ENCODE measurements around the gene OR52E2. TPM values are rescaled to one million over a fixed set of nuclear protein-coding genes. Genes with fewer than 3 reads are reported as not detected.

OR52E2 gene
- polyA plus RNA-seq, 1 of the 3 experiments (the other 2 are of a cell fraction), result not detected

GRCh38 chr11:5092821-5093585 is 33.6 kb upstream of the OR52E2 start:
- Histone ChIP-seq H3K9me3 (no peaks in the 10 kb centered on the region), H3K4me2 (no peak overlapping the region), H3K27me3 (ENCODE audit: insufficient read depth) (no peaks in the 10 kb centered on the region), H3K9me2 (no peaks in the 10 kb centered on the region), H3K9ac (no peak overlapping the region), H3K79me2 (ENCODE audit: insufficient read depth) (no peaks in the 10 kb centered on the region), H4K20me1 (ENCODE audit: insufficient read depth) (no peaks in the 10 kb centered on the region), H3F3A (replicated peaks; ENCODE audit: insufficient read depth) (no peaks in the 10 kb centered on the region), H2AFZ (ENCODE audit: low read depth) (no peak overlapping the region), H3K4me3 (ENCODE audit: low read depth in 2 of 2, low read length in 1 of 2) (no peak overlapping the region), H3K36me3 (replicated peaks in 1 of 2; ENCODE audit: control insufficient read depth in 1 of 2, insufficient read depth in 2 of 2, low read length in 1 of 2) (no peaks in the 10 kb centered on the region), H3K27ac (ENCODE audit: low read depth in 2 of 2, low read length in 1 of 2) (no peak overlapping the region), H3K4me1 (ENCODE audit: control insufficient read depth in 1 of 2, insufficient read depth in 2 of 2, low read depth in 1 of 2, low read length in 1 of 2) (no peaks in the 10 kb centered on the region)
- no peak for TF ChIP-seq GABPA (IDR thresholded peaks at IDR 0.05; ENCODE audit: low read depth)
- TF ChIP-seq FOSL2 (IDR thresholded peaks at IDR 0.05; ENCODE audit: borderline replicate concordance, low read depth), result no peak
- no peak for TF ChIP-seq PBX3 (IDR thresholded peaks at IDR 0.05)
- TF ChIP-seq RCOR1 (IDR thresholded peaks at IDR 0.05; ENCODE audit: low read length), result no peak
- TF ChIP-seq ZBTB33 (IDR thresholded peaks at IDR 0.05; ENCODE audit: borderline replicate concordance, low read depth), result no peak
- TF ChIP-seq RAD21 (IDR thresholded peaks at IDR 0.05; ENCODE audit: low read length), result no peak
- TF ChIP-seq YY1 (IDR thresholded peaks at IDR 0.05; ENCODE audit: low read depth), result no peak
- TF ChIP-seq, protein P1, sequence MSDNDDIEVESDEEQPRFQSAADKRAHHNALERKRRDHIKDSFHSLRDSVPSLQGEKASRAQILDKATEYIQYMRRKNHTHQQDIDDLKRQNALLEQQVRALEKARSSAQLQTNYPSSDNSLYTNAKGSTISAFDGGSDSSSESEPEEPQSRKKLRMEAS (IDR thresholded peaks at IDR 0.05; ENCODE audit: low read depth), result no peak
- TF ChIP-seq RXRA (IDR thresholded peaks at IDR 0.05; ENCODE audit: borderline replicate concordance, low read depth), result no peak
- no peak for TF ChIP-seq TEAD4 (IDR thresholded peaks at IDR 0.05; ENCODE audit: borderline replicate concordance, insufficient read depth)
- no peak for TF ChIP-seq TAF1 (IDR thresholded peaks at IDR 0.05; ENCODE audit: borderline replicate concordance, low read depth, low read length)
- no peak for TF ChIP-seq MEF2A (IDR thresholded peaks at IDR 0.05; ENCODE audit: borderline replicate concordance, low read depth)
- TF ChIP-seq MXI1 (IDR thresholded peaks at IDR 0.05; ENCODE audit: low read depth, low read length), result no peak
- TF ChIP-seq, protein P2, sequence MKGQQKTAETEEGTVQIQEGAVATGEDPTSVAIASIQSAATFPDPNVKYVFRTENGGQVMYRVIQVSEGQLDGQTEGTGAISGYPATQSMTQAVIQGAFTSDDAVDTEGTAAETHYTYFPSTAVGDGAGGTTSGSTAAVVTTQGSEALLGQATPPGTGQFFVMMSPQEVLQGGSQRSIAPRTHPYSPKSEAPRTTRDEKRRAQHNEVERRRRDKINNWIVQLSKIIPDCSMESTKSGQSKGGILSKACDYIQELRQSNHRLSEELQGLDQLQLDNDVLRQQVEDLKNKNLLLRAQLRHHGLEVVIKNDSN (IDR thresholded peaks at IDR 0.05; ENCODE audit: borderline replicate concordance, low read depth), result no peak
- TF ChIP-seq RFX5 (IDR thresholded peaks at IDR 0.05; ENCODE audit: low read length), result no peak
- TF ChIP-seq GATA2 (CRISPR knock-in tag; IDR thresholded peaks at IDR 0.05), result no peak
- CTCF ChIA-PET, result no interaction called here
- WGBS (ENCODE audit: low lambda C conversion rate), result 3% methylated on average over 8 of the region's 8 CpGs
- DNase-seq, result no peak
- POLR2A ChIA-PET, result no interaction called here
